ENCODE measurements around the gene LMTK2. TPM values are rescaled to one million over a fixed set of nuclear protein-coding genes. Genes with fewer than 3 reads are reported as not detected.

LMTK2 gene
- total RNA-seq, 1 donor = 11.2 TPM

DNA sequence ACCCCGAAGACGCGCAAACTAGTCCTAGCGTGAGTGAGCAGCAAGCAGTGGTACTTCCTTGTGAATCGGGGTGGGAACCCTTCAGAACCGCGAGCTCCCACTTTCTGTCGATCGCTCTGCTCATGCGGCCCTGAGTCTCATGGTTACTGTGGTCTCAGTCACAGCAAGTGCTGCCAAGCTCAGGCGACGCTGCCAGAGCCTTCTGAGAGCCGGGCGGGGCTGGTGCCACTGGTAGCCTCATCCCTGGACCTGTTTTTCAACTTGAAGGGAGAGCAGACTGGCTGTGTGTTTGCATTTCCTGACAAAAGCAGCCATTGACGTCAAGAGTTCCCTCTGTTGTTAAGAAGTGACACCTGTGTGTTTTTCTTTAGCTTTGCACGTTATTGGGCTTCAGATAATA, 71.7 kb downstream of the LMTK2 start:
- no peak for DNase-seq (ENCODE audit: low read depth)
- no peak for TF ChIP-seq CTCF (IDR thresholded peaks at IDR 0.05; ENCODE audit: insufficient read depth, low read depth, low read length)

DNA sequence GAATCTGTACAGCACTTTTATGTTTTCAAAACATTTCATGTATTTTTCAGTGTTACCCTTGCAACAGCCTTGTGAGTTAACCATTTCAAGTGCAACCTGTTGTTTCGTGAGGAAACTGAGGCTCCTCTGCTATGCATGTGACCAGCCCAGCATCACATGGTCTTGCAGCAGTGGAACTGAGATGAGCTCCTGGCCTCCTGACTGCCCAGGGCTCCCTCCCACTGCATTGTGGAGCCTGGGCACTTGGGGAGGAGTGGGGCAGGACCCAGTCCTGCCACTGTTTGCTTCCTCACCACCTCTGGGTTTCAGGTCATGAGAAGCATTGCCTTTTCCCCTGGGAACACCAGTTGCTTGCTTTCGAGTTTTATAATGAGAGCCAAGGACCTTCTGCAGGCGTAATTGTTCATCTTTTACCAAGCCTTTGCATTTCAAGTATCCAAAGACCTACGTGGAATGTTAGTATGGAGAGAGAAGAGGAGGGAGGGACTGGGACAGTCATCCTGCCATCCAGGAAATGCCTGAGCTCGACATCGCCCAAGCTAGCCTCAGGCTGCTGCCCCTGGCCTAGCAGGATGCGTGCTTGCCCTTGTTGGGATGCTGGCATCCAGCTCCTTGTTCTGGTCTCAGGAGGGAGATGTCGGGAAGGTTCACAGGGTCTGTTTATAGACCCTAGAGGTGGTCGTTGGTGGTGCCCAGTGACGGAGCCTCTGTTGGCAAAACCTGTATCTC, 72.3 kb downstream of the LMTK2 start:
- H3K4me3 ChIP-seq (ENCODE audit: low read depth, low read length) = no peak overlapping the region
- DNase-seq (ENCODE audit: low read depth) = no peak
- TF ChIP-seq CTCF (IDR thresholded peaks at IDR 0.05; ENCODE audit: insufficient read depth, low read depth, low read length) = no peak

More for the DNA sequence above, 71.7 kb downstream of the LMTK2 start:
- no peak overlapping the region for H3K4me3 ChIP-seq (ENCODE audit: low read depth, low read length)

- H3K4me3 ChIP-seq (ENCODE audit: low read depth, low read length) = no peak overlapping the region
- no peak for DNase-seq (ENCODE audit: low read depth)
- TF ChIP-seq CTCF (IDR thresholded peaks at IDR 0.05; ENCODE audit: insufficient read depth, low read depth, low read length) = no peak
Observed at GRCh38 chr7:98180751-98181150, 74.1 kb downstream of the LMTK2 start.

- no peak for TF ChIP-seq CTCF (IDR thresholded peaks at IDR 0.05; ENCODE audit: insufficient read depth, low read depth, low read length)
- no peak overlapping the region for H3K4me3 ChIP-seq (ENCODE audit: low read depth, low read length)
- DNase-seq (ENCODE audit: low read depth) = peak; percentile 57
Observed at GRCh38 chr7:98185101-98185500, 78.4 kb downstream of the LMTK2 start.

DNA sequence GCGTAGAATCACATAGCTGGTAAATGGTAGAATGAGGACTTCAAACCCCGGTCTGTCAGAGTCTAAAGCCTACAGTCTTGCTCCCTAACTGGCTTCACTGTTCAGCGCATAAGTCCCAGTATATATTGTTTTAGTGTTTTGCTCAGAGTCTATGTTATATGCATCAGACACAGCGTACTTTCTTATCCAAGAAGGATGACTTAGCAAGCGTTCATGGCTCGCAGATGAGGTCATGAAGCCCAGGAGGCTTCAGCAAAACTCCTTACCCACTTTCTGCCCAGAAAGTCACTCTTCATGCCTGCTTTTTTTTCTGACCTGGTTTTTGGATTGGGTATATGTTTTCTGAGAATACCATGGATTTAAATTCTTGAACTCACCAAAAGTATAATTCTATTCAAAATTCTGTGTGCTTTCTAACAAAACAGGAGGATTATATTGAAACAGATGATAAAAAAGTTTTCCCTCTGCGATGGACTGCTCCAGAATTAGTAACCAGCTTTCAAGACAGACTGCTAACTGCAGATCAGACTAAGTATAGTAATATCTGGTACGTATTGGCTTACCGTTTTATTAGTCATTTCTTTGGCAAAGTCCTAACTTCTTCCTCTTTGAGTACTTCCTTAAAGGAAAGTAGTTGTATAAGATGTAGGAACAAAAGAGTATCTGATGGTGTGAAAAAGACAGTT, 79.9 kb downstream of the LMTK2 start:
- no peak for TF ChIP-seq CTCF (IDR thresholded peaks at IDR 0.05; ENCODE audit: insufficient read depth, low read depth, low read length)
- H3K4me3 ChIP-seq (ENCODE audit: low read depth, low read length) = no peak overlapping the region
- DNase-seq (ENCODE audit: low read depth) = no peak

- DNase-seq (ENCODE audit: low read depth) = no peak
- TF ChIP-seq CTCF (IDR thresholded peaks at IDR 0.05; ENCODE audit: insufficient read depth, low read depth, low read length) = no peak
- no peak overlapping the region for H3K4me3 ChIP-seq (ENCODE audit: low read depth, low read length)
Observed at GRCh38 chr7:98187138-98187502, 80.5 kb downstream of the LMTK2 start.
